GM18505 (cell line): Measurements from ENCODE around the gene DOCK10.
A peak's percentile ranks its signal among the peaks of the same experiment; 100 is the strongest.

Experiments used
- ATAC-seq: cut with Tn5 transposase; IDR thresholded peaks from one replicate; pipeline ENCODE4 v1.9.1; 2021; ENCODE audit not compliant: unreplicated experiment
- POLR2A ChIP-seq: IDR thresholded peaks from 4 replicates; pipeline ENCODE4 v1.6.1; 2011; ENCODE audit warnings: borderline replicate concordance; ENCODE audit not compliant: insufficient read depth, insufficient read length; ENCODE audit errors: extremely low read depth

DOCK10 gene

DNA sequence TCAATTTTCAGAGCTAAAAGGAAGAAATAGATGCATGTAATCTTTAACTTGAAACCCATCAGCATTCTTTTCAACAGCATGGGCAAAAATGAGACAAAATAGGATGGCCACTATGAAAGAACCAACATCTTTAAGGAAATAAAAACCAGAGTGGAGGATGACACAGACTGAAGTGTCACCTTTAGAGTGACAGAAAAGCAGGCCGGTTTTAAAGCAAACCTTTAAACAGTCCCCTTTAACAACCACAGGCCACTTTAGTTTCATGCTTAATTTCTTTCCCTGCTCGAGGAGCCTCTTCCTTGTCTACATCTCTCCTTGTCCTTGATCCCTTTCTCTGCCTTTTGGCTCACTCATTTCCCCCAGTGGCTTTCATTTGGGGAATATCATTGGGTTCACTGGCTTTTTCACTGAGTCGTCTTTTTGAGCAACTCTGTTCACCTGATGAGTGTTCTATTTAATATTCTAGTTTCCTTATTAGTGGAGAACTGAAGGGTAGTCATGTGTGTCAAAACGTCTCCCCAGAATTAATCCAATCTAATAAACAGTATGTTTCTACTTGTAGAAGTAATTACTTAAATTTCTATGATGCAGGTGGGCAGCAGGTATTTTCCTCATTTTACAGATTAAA is 72.5 kb downstream of the DOCK10 start:
- peak; percentile 45 for ATAC-seq

DNA sequence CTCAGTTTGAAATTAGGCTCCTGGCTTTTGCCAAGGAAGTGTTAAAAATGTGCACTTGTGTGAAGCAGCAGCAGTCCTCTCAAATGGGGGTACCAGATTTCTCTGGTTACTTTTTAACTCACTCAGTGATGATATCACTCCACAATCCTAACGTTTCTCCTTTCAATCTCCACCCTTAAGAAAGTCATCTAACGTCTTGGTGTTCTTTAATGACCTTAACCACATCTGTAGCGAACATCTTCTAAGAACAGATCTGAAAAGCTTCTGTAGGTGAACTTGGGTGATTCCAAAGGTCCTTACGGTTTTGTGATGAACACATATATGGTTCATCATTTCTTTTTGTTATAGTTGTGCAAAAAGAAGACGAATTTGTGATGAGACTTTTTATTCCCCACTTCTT is 73.2 kb downstream of the DOCK10 start:
- TF ChIP-seq POLR2A = no peak
- no peak for ATAC-seq

More for the DNA sequence above, 72.5 kb downstream of the DOCK10 start:
- no peak for TF ChIP-seq POLR2A

DNA sequence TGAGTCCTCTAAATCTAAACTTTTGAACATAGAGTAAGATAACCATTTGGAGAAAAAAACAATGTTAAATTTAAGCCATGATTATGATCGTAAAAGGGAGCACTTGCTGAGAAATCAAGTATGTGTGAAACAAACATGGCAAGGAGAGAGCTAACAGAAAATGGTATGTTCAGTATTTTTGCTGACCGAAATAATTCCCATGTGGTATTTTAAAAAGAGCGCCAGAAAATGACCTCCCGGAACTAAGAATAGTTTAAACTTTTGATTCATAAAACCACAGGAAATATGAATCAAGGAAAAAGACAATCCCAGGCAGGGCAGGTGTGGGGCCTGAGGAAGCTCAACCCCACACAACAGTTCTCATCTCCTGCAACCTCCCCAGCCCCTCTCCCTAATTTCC is 74.2 kb downstream of the DOCK10 start:
- TF ChIP-seq POLR2A = no peak
- no peak for ATAC-seq

DNA sequence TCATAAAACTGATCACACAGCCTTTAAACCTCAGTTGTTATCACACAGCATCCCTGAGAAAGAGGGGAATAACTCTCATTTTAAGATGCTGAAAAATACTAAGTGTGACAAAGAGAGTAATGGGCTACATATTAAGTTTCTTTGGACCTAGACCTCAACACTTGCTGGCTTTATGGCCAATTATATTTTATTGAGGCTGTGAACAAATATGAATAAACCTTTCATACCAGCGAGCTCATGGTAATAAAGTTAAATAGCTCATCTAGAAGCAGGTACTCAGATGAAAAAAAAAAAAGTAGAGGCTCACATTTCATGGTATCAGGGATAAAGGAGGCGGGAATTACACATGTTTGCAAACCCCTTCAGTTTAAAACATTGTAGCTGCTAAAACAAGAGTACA is 75.7 kb downstream of the DOCK10 start:
- no peak for TF ChIP-seq POLR2A

DNA sequence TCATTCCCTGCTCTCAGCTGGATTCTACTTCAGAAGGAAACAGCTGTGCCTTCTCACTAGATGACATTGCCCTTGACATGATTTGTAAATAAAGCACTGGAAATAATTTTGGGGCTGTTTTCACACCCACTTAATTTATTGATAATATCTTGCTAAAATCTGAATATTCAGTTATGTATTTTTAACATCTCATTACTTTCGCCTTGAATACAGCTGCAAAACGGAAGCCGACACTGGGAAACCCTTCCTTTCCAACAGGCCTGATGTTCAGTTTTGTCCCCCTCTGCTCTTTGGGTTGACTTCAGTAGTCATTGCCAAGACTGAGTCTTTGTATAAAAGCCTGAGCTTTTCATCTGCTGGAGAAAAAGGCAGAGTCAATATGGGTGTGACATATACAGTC is 82.7 kb downstream of the DOCK10 start:
- ATAC-seq = no peak
- no peak for TF ChIP-seq POLR2A

More for the DNA sequence above, 75.7 kb downstream of the DOCK10 start:
- ATAC-seq = no peak

DNA sequence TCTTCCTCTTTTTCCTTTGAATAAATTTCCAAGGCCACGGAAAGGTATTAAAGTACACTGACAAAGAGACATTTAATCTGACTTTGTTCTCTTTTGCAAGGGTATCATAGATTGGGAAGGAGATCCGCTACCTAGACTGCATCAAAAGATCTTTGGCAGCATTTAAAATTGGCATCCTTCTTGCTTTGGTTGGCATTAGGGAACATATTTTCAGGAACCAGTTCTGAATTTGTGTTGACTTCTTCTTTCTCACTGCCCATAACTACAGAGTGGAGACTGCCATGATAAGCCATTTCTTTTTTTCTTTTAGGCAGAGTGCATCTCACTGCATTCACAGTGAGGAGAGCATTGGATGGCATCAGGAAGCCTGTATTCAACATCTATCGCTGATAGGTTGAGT is 83.4 kb downstream of the DOCK10 start:
- no peak for TF ChIP-seq POLR2A
- no peak for ATAC-seq

DNA sequence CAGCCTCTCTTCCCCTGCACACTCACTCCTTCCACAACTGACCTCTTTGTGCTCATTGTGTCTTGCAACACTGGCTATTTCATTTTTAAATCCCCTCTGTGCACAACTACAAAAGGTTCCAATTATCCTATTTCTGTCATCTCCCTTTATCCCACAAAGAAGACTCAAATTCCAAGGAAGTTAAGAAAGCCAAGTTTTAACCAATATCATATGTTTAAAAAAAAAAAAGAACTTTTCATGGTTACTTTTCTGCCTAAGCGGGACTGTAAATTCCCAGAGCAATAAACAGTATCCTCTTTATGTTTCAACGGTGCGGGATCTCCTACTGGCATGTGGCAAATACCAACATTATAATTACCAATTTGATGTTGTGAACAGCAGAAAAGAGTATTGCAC is 83.8 kb downstream of the DOCK10 start:
- TF ChIP-seq POLR2A = no peak
- no peak for ATAC-seq

DNA sequence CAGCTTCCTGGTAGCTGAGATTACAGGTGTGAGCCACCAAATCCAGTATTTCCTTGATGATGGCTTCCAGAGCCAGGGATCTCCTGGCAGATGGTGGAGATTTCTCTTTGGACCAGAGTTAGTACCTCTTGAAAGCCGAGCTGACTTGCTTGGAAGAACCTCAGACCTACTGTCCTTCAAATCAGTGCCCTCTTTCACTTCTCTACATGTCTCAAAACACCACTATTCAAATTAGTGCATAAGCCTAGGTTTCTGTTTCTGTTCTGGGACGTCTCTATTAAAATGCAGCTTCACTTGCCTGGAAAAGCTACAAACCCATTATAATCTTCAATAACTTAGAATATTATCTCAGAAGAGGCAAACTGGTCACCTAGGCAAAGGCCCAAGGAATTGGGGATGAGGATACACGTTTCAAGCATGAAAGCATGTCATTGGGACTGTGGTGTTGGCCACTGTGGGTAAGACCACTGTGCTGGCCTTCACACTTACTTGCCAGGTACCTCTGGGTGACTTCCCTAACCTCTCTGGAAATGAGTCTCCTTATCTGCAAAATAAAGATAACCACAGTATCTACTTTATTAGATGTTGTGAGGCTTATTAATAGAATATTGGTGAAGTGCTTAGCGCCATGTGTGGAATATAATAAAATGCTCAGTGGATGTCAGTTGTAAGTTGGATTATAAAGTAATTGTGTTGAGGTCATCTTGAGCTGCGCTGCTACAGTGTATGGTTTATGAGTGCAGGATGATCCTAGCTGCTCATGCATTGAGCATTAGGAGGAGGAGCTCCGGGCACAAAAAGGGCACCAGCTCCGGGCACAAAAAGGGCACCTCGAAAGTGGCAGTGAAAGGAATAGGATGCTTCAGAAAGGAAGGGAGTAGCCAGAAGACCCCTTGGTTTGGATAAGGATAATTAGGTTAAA is 84.5 kb downstream of the DOCK10 start:
- peak; percentile 26 for TF ChIP-seq POLR2A
- ATAC-seq = peak; percentile 85

DNA sequence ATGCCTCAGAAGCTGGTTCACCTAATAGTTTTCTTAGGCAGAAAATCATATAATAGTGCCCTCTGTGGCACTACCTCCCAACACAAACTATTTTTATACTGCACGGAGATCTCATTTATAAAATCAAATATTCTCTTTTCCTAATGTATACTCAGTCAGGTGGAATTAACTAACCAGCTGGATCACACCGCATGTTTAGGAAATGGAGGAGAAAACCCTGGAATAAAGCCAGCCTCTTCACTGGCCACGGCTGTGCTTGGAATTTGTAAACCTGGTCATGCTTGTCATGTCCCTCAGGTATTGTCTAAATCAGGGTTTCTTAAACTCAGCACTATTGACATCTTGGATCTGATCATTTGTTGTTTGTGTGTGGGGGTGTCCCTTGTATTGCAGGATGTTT is 85.6 kb downstream of the DOCK10 start:
- TF ChIP-seq POLR2A = no peak
- ATAC-seq = no peak

DNA sequence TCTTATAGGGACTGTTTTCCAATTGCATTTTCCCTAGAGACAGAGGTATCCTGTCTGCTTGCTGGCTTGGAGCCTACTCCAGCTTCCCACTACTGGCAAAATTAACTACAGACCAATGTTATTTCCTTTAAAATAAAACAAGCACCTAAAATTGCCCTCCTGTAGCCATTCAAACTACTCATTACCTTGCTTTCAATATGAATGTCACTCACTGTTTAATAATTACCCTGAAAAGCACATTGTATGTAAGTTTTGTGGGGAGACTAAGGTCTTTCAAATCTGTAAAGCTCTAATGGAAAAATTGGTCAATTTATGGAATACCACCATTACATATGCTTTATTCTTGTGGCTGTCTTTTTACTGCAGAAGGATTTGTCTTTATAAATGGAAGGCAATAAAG is 87.3 kb downstream of the DOCK10 start:
- ATAC-seq = no peak
- TF ChIP-seq POLR2A = no peak

DNA sequence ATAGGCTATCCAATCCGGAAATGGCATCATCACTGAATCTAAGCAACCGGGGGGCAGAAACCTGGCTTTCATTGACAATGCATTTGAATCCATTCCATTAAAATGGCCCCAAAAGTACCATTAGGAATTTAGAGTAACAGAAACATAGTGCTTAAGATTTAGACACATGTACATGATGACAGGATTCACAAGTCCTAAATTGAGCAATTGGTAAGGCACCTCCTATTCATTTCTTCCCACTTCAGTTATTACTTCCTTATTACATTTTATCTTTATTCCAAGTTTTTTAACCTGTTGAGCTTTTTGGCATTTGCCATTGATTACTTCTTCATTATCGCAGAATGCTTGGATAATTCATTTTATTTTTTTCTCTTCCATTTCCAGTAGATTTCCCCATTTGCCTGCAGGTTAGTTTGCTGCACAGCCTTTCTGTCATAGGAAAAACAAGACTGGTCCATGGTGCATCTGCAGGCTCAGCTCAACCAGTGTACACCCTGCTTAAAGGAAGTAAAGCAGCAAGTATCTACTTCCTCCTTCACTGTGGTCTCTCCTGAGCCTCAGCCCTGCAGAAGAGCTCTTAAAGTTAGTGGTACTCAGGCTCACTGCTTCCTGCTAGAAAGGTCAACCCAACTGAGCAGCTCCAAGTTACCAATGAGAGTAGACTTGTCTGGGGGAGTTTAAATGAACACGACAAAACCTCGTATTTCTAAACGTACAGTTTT is 89.2 kb downstream of the DOCK10 start:
- ATAC-seq = peak; percentile 58
- no peak for TF ChIP-seq POLR2A

DNA sequence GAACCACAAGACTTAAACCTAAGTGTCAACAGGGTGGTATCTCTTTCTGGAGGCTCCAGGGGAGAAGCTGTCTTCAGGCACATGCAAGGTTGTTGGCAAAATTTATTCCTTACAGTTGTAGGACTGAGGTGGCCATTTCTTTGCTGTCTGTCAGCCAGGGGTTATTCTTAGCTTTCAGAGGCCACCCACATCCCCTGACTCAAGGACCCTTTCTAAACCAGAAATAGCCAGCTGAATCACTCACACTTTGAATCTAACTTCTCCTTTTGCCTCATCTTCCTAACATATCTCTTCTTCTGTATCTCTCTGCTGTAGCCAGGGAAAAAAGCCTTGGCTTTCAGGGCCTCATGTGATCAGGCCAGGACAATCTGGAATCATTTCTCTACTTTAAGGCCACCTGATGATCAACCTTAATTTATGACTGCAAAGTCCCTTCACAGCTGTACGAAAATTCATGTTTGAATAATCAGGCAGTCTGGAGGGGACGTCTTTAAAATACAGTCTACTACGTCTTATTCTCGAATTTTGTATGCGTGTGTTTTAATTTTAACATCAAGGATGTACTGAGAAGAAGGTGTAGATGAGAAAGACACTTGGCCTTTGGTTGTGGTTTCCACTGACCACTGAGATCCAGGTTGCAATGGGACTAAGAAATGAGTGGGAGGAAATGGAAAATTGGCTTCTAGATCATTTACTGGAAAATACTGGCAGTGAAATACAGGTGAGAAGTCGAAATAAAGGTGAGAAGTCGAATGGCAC is 90.4 kb downstream of the DOCK10 start:
- TF ChIP-seq POLR2A = peak; percentile 17
- ATAC-seq = peak; percentile 28

DNA sequence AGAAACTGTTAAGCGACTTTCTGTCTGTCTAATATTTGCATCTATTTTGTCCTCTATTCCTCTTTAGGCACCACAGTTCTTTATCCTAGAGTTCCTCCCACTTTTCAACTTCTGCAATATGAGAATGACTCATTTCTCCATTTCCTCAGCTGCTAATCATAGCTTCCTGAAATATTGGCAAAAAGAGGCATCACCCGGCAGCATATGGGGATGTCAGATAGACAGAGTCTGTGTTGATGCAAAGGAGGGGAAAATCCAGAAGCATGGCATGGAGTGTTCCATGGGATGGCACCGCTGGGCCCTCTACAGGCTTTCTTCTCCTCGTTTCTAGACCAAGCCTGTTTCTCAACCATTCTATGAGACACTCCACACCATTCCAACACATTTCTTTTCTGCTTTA is 93.4 kb downstream of the DOCK10 start:
- no peak for TF ChIP-seq POLR2A
- ATAC-seq = no peak
